ENCODE measurements around the gene POLR1G.
"Not testable (repeated sequence)": the region's sequence is repeated elsewhere in the genome, so short reads cannot be mapped to it uniquely, and the experiment has no call there.

Gene POLR1G

GRCh38 chr19:45423033-45423588, 16.7 kb downstream of the POLR1G start:
- no peak for DNase-seq

GRCh38 chr19:45423589-45424190, 17.2 kb downstream of the POLR1G start, which contains the start of gene ERCC1:
TSS of gene ERCC1 (minus strand) at chr19:45423917. CDS start at chr19:45423374, 543 bp downstream.
- DNase-seq: peak; percentile 95 to 96

- peak in 1 of 2 experiments; percentile 42 for DNase-seq
Observed at GRCh38 chr19:45424191-45425058, 18.0 kb downstream of the POLR1G start.

- no peak for DNase-seq
Observed at GRCh38 chr19:45428384-45429231, 22.2 kb downstream of the POLR1G start.

- not testable (repeated sequence) for DNase-seq
Observed at GRCh38 chr19:45429896-45430295, 23.5 kb downstream of the POLR1G start.

- DNase-seq: not testable (repeated sequence)
Observed at GRCh38 chr19:45431008-45431407, 24.6 kb downstream of the POLR1G start.

- not testable (repeated sequence) for DNase-seq
Observed at GRCh38 chr19:45432543-45432942, 26.1 kb downstream of the POLR1G start.

GRCh38 chr19:45437328-45437727, 30.9 kb downstream of the POLR1G start:
- no peak for DNase-seq

GRCh38 chr19:45439190-45439568, 32.7 kb downstream of the POLR1G start:
- no peak for DNase-seq

- DNase-seq: peak; percentile 38 to 79
Observed at GRCh38 chr19:45439569-45440258, 33.3 kb downstream of the POLR1G start.

GRCh38 chr19:45440259-45440638, 33.8 kb downstream of the POLR1G start:
- no peak for DNase-seq

- DNase-seq: peak in 1 of 2 experiments; percentile 12
Observed at GRCh38 chr19:45440873-45441654, 34.6 kb downstream of the POLR1G start.

- DNase-seq: no peak
Observed at GRCh38 chr19:45442408-45442777, 35.9 kb downstream of the POLR1G start.

- peak in 1 of 2 experiments; percentile 35 for DNase-seq
Observed at GRCh38 chr19:45442778-45443461, 36.5 kb downstream of the POLR1G start.

GRCh38 chr19:45443462-45444317, 37.2 kb downstream of the POLR1G start:
- peak; percentile 51 to 59 for DNase-seq

GRCh38 chr19:45444318-45445041, 38.0 kb downstream of the POLR1G start:
- DNase-seq: peak; percentile 14 to 64

GRCh38 chr19:45445139-45445538, 38.7 kb downstream of the POLR1G start:
- DNase-seq: no peak

- no peak for DNase-seq
Observed at GRCh38 chr19:45446295-45446694, 39.9 kb downstream of the POLR1G start.

- DNase-seq: no peak
Observed at GRCh38 chr19:45446944-45447343, 40.5 kb downstream of the POLR1G start.
